Ascending aorta (tissue), 2 donors: ENCODE measurements around the gene MAML3. TPM values are rescaled to one million over a fixed set of nuclear protein-coding genes. Genes with fewer than 3 reads are reported as not detected.
A peak's percentile ranks its signal among the peaks of the same experiment; 100 is the strongest.

Source experiments
- DNase-seq, 2 donors: peaks; one replicate each; pipeline ENCODE4 v3.0.0-alpha.2; 2019; ENCODE audit warnings: low spot score in 2 of 2
- H3K27ac ChIP-seq, 2 donors: fragments of 200-600 bp; sonication (generic); one replicate each; pipeline ENCODE4 v1.5.1; 2016 to 2017; ENCODE audit warnings: mild to moderate bottlenecking in 1 of 2
- H3K27me3 ChIP-seq: fragments of 200-600 bp; sonication (generic); one replicate; pipeline ENCODE4 v1.5.1; 2017
- H3K36me3 ChIP-seq, 2 donors: fragments of 200-600 bp; sonication (generic); one replicate each; pipeline ENCODE4 v1.5.1; 2016
- H3K4me1 ChIP-seq, 2 donors: fragments of 200-600 bp; sonication (generic); one replicate each; pipeline ENCODE4 v1.5.1; 2016 to 2017; ENCODE audit warnings: mild to moderate bottlenecking in 1 of 2
- H3K4me3 ChIP-seq, 2 donors: fragments of 200-600 bp; sonication (generic); one replicate each; pipeline ENCODE4 v1.5.1; 2016 to 2017; ENCODE audit warnings: mild to moderate bottlenecking in 1 of 2
- H3K9me3 ChIP-seq, 2 donors: fragments of 200-600 bp; sonication (generic); one replicate each; pipeline ENCODE4 v1.5.1; 2016
- CTCF ChIP-seq, 3 experiments: fragments of 200-600 bp in 2 of 3; fragments of 450-650 bp in 1 of 3; sonication (generic) in 2 of 3; IDR thresholded peaks; one replicate each; pipeline ENCODE4 v1.5.1; 2016 to 2019; ENCODE audit warnings: antibody characterized with exemption in 3 of 3, mild to moderate bottlenecking in 1 of 3, moderate library complexity in 1 of 3
- intact Hi-C: fragments of 100-400 bp; cut with DNase I; formaldehyde crosslinking; loops from one replicate; pipeline ENCODE4 v1.15.1; 2023
- total RNA-seq: library from RNA; depleted of rRNA; stranded (reverse); fragments of >200 nt; gene quantifications from one replicate; pipeline ENCODE4 v1.1.0, GENCODE V29; 2016

The MAML3 gene
- total RNA-seq, 1 donor from 2014 or later = 4.7 TPM

DNA sequence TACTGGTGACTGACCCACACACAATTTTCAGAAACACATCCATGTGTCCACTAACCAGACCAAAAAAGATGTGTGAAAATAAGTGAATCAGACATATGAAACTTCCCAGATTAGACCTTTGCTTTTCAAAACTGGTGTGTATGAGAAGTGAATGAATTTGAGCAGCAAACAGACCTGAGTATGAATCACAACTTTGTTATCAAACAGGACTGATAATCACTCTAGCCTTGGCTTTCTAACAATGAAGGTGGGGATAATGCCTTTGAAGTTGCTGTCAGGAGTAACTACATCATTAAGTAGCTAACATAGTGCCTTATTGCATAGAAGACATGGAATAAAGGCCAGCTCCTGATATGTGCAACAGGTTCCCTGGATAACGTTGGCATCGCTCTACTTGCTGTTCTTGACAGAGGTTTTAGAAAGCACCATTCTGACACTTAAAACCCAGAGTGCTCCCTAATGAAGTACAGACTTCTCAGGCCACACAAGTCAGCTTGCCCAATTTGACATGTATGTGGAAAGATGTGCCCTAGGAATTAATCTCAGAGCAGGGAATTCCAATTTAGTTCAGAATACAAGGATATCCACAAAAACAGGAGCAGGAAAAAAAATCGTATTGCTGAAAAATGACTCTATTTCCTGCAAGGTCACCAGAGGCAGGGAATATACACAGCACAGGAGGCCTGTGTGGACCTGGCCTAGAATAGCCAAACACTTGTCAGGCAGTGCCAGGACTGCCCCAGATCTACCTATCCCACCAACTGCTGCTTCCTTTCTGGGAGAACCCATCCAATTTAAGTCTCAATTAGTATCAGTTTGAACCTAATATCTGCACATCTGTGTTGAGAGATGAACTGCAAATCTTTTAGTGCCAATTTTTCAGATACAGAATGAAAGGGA lies 87.7 kb downstream of the MAML3 start:
- peaks cover 0 to 4% of the 10 kb centered on the region in 2 donors for H3K4me1 ChIP-seq
- H3K9me3 ChIP-seq = no peaks in the 10 kb centered on the region
- no peak overlapping the region for H3K4me3 ChIP-seq
- DNase-seq = no peak
- no peak overlapping the region for H3K27ac ChIP-seq
- no peaks in the 10 kb centered on the region for H3K27me3 ChIP-seq
- intact Hi-C loops = no loop called here
- TF ChIP-seq CTCF (IDR thresholded peaks at IDR 0.05) = no peak
- H3K36me3 ChIP-seq = no peaks in the 10 kb centered on the region

DNA sequence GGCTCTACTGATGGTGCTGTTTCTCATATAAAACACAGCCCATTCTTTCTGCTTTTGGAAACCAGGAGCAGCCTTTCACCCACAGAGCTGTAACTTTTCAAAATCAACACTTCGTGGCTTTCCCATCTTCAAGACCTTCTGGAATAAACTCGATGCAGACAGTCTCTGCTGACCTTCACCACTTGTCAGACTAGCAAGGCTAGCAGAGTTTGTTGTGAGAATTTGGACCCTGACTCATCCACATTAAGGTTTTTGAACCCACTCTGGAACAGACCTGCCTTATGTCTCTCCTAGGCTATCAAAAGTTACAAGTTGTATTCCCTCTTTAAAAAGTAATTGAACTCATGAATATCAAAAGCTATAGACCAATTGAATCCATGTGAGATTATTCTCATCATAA lies 88.6 kb downstream of the MAML3 start:
- intact Hi-C loops = no loop called here
- Histone ChIP-seq H3K9me3 (no peaks in the 10 kb centered on the region), H3K36me3 (no peaks in the 10 kb centered on the region), H3K27ac (no peak overlapping the region), H3K4me1 (peaks cover 0 to 5% of the 10 kb centered on the region in 2 donors), H3K4me3 (no peak overlapping the region), H3K27me3 (no peaks in the 10 kb centered on the region)
- no peak for DNase-seq
- no peak for TF ChIP-seq CTCF (IDR thresholded peaks at IDR 0.05)

GRCh38 chr4:140061659-140062289 lies 92.2 kb downstream of the MAML3 start:
- no peak overlapping the region for H3K4me3 ChIP-seq
- intact Hi-C loops = loop anchor here (2.0 to 5.0 kb wide), 2 partner anchors 36 to 89 kb away; no protein-coding TSS in a partner anchor
- no peak for TF ChIP-seq CTCF (IDR thresholded peaks at IDR 0.05)
- DNase-seq = no peak
- H3K27ac ChIP-seq = peak overlapping the region; percentile 59 to 71
- peaks cover 0 to 11% of the 10 kb centered on the region in 2 donors for H3K4me1 ChIP-seq
- no peaks in the 10 kb centered on the region for H3K36me3 ChIP-seq
- no peaks in the 10 kb centered on the region for H3K9me3 ChIP-seq
- no peaks in the 10 kb centered on the region for H3K27me3 ChIP-seq

- TF ChIP-seq CTCF (IDR thresholded peaks at IDR 0.05) = no peak
- Histone ChIP-seq H3K27ac (peak overlapping the region; percentile 59 to 71), H3K4me1 (peaks cover 0 to 11% of the 10 kb centered on the region in 2 donors), H3K9me3 (no peaks in the 10 kb centered on the region), H3K36me3 (no peaks in the 10 kb centered on the region), H3K27me3 (no peaks in the 10 kb centered on the region), H3K4me3 (peak overlapping the region in 1 of 2 donors; percentile 48)
- intact Hi-C loops = loop anchor here (2.0 to 5.0 kb wide), 2 partner anchors 36 to 90 kb away; no protein-coding TSS in a partner anchor
- DNase-seq = no peak
These were observed 92.8 kb downstream of the MAML3 start for GRCh38 chr4:140061194-140061593.

DNA sequence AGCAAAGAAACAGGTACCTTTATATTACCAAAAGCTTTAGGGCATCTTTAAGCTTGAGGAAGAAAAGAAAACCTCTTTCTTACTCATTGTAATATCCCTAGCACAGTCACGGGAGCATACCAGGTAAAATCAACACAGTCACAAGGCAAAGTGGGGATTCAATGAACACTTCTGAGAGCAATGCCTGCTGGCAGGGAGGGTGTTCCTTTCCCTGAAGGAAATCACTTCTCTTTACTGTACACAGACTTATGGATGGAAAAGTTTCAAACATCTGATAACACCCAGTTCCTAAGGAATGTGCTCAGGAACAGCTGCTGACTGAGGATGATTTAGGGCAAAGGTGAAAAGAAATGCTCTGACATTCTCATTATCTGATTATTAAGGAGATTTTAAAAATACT lies 94.8 kb downstream of the MAML3 start:
- DNase-seq = no peak
- H3K9me3 ChIP-seq = no peaks in the 10 kb centered on the region
- H3K27me3 ChIP-seq = no peaks in the 10 kb centered on the region
- no peak overlapping the region for H3K27ac ChIP-seq
- intact Hi-C loops = no loop called here
- H3K4me1 ChIP-seq = peaks cover 0 to 11% of the 10 kb centered on the region in 2 donors
- TF ChIP-seq CTCF (IDR thresholded peaks at IDR 0.05) = no peak
- no peak overlapping the region for H3K4me3 ChIP-seq
- no peaks in the 10 kb centered on the region for H3K36me3 ChIP-seq
